Mesenchymal stem cell (in vitro differentiated cells and primary cell): Measurements from ENCODE around the gene SASH3.

Source experiments
- DNase-seq: peaks from one replicate; pipeline ENCODE4 v3.0.0-alpha.2; 2013
- H2AFZ ChIP-seq: one replicate; pipeline ENCODE4 v1.6.1; 2013; ENCODE audit warnings: low read depth, mild to moderate bottlenecking, control low read depth, inconsistent platforms, low read length, moderate library complexity
- H2AK5ac ChIP-seq: 2 replicates; pipeline ENCODE4 v1.6.1; 2013; ENCODE audit warnings: low read length, moderate library complexity, mild to moderate bottlenecking, inconsistent platforms; ENCODE audit not compliant: severe bottlenecking
- H2BK120ac ChIP-seq: one replicate; pipeline ENCODE4 v1.6.1; 2013; ENCODE audit warnings: low read depth, mild to moderate bottlenecking, inconsistent platforms, low read length, moderate library complexity
- H2BK12ac ChIP-seq, 2 experiments: one replicate each; pipeline ENCODE4 v1.6.1; 2013; ENCODE audit warnings: inconsistent platforms in 2 of 2, low read length in 2 of 2, mild to moderate bottlenecking in 2 of 2, moderate library complexity in 2 of 2, control low read depth in 1 of 2
- H2BK15ac ChIP-seq: one replicate; pipeline ENCODE4 v1.6.1; 2013; ENCODE audit warnings: mild to moderate bottlenecking, low read depth, inconsistent platforms; ENCODE audit not compliant: poor library complexity, severe bottlenecking
- H2BK5ac ChIP-seq: 2 replicates; pipeline ENCODE4 v1.6.1; 2013; ENCODE audit warnings: low read depth, mild to moderate bottlenecking, low read length, control low read depth, inconsistent platforms; ENCODE audit not compliant: poor library complexity, severe bottlenecking
- H3K14ac ChIP-seq, 2 experiments: one replicate each; pipeline ENCODE4 v1.6.1; 2013; ENCODE audit warnings: inconsistent platforms in 2 of 2, low read length in 2 of 2, control low read depth in 1 of 2, mild to moderate bottlenecking in 1 of 2, moderate library complexity in 1 of 2
- H3K18ac ChIP-seq, 2 experiments: one replicate each; pipeline ENCODE4 v1.6.1; 2013; ENCODE audit warnings: inconsistent platforms in 2 of 2, low read length in 2 of 2, control low read depth in 1 of 2, low read depth in 1 of 2, mild to moderate bottlenecking in 1 of 2
- H3K23ac ChIP-seq, 2 experiments: one replicate each; pipeline ENCODE4 v1.6.1; 2013; ENCODE audit warnings: inconsistent platforms in 2 of 2, low read length in 2 of 2, mild to moderate bottlenecking in 2 of 2, moderate library complexity in 2 of 2, control low read depth in 1 of 2
- H3K27ac ChIP-seq: 2 replicates; pipeline ENCODE4 v1.5.1; 2013; ENCODE audit warnings: mild to moderate bottlenecking, moderate library complexity, low read length, control low read depth, inconsistent platforms; ENCODE audit not compliant: poor library complexity, severe bottlenecking
- H3K27me3 ChIP-seq, 2 experiments: 2 replicates each; pipeline versions ENCODE4 v1.6.1 to v1.7.0; 2013; ENCODE audit warnings: low read length in 2 of 2, mild to moderate bottlenecking in 2 of 2, moderate library complexity in 2 of 2, control low read depth in 1 of 2, inconsistent platforms in 1 of 2; ENCODE audit not compliant: control insufficient read depth in 1 of 2, insufficient read depth in 1 of 2
- H3K36me3 ChIP-seq, 2 experiments: 2 replicates each; pipeline versions ENCODE4 v1.6.1 to v1.7.0; 2013; ENCODE audit warnings: low read length in 2 of 2, control low read depth in 1 of 2, inconsistent platforms in 1 of 2, low read depth in 1 of 2, mild to moderate bottlenecking in 1 of 2; ENCODE audit not compliant: insufficient read depth in 2 of 2, control insufficient read depth in 1 of 2
- H3K4ac ChIP-seq, 2 experiments: one replicate each; pipeline ENCODE4 v1.6.1; 2013; ENCODE audit warnings: inconsistent platforms in 2 of 2, low read length in 2 of 2, mild to moderate bottlenecking in 2 of 2, moderate library complexity in 2 of 2, control low read depth in 1 of 2, low read depth in 1 of 2
- H3K4me1 ChIP-seq: 2 replicates; pipeline ENCODE4 v1.6.1; 2013; ENCODE audit warnings: low read depth, low read length, control low read depth; ENCODE audit not compliant: control insufficient read depth, insufficient read depth
- H3K4me2 ChIP-seq: 2 replicates; pipeline ENCODE4 v1.6.1; 2013; ENCODE audit warnings: low read length, mild to moderate bottlenecking, inconsistent platforms; ENCODE audit not compliant: poor library complexity, severe bottlenecking
- H3K4me3 ChIP-seq, 2 experiments: 2 replicates each; pipeline versions ENCODE4 v1.5.1 to v1.7.0; 2013; ENCODE audit warnings: low read length in 2 of 2, mild to moderate bottlenecking in 2 of 2, control low read depth in 1 of 2, low read depth in 1 of 2; ENCODE audit not compliant: insufficient read depth in 1 of 2
- H3K79me1 ChIP-seq: replicated peaks from 2 replicates; pipeline ENCODE4 v1.6.1; 2013; ENCODE audit warnings: mild to moderate bottlenecking, control low read depth, low read length, inconsistent platforms; ENCODE audit not compliant: poor library complexity, severe bottlenecking
- H3K9ac ChIP-seq: 2 replicates; pipeline ENCODE4 v1.7.0; 2013; ENCODE audit warnings: mild to moderate bottlenecking, low read length, moderate library complexity
- H3K9me3 ChIP-seq: 2 replicates; pipeline ENCODE4 v1.7.0; 2013; ENCODE audit warnings: mild to moderate bottlenecking, low read length; ENCODE audit not compliant: control insufficient read depth
- H4K8ac ChIP-seq: one replicate; pipeline ENCODE4 v1.6.1; 2013; ENCODE audit warnings: inconsistent platforms, mild to moderate bottlenecking, low read length, moderate library complexity
- H4K91ac ChIP-seq: one replicate; pipeline ENCODE4 v1.6.1; 2013; ENCODE audit warnings: mild to moderate bottlenecking, low read length, inconsistent platforms
- WGBS: methylation state at CpG from one replicate; pipeline ENCODE4 v1.1.7; 2013; ENCODE audit warnings: mixed read lengths; 5-methylcytosine and 5-hydroxymethylcytosine counted together

Gene SASH3

GRCh38 chrX:129771266-129771995 lies 8.3 kb upstream of the SASH3 start:
- H3K4ac ChIP-seq, result no peak overlapping the region
- no peak overlapping the region for H3K4me3 ChIP-seq
- H4K91ac ChIP-seq, result no peak overlapping the region
- peaks cover 0 to 33% of the 10 kb centered on the region in 2 experiments for H3K27me3 ChIP-seq
- H3K9ac ChIP-seq, result no peak overlapping the region
- no peak overlapping the region for H3K4me2 ChIP-seq
- H3K14ac ChIP-seq, result no peak overlapping the region
- H3K18ac ChIP-seq, result no peak overlapping the region
- H2BK15ac ChIP-seq, result no peak overlapping the region
- H3K4me1 ChIP-seq, result no peaks in the 10 kb centered on the region
- no peak overlapping the region for H2AK5ac ChIP-seq
- no peak overlapping the region for H2BK5ac ChIP-seq
- no peaks in the 10 kb centered on the region for H3K9me3 ChIP-seq
- 86% methylated on average over 12 of the region's 14 CpGs for WGBS
- no peaks in the 10 kb centered on the region for H3K36me3 ChIP-seq
- DNase-seq, result no peak
- H2BK120ac ChIP-seq, result no peak overlapping the region
- no peak overlapping the region for H2AFZ ChIP-seq
- no peak overlapping the region for H3K23ac ChIP-seq
- no peak overlapping the region for H2BK12ac ChIP-seq
- H3K27ac ChIP-seq, result no peak overlapping the region
- H4K8ac ChIP-seq, result no peak overlapping the region
- no peaks in the 10 kb centered on the region for H3K79me1 ChIP-seq

- no peak overlapping the region for H2BK12ac ChIP-seq
- 78% methylated on average over 13 of the region's 14 CpGs for WGBS
- H3K27ac ChIP-seq, result no peak overlapping the region
- H2BK15ac ChIP-seq, result no peak overlapping the region
- no peak overlapping the region for H3K4me2 ChIP-seq
- no peak overlapping the region for H3K18ac ChIP-seq
- H3K9me3 ChIP-seq, result no peaks in the 10 kb centered on the region
- no peak overlapping the region for H3K9ac ChIP-seq
- peaks cover 0 to 39% of the 10 kb centered on the region in 2 experiments for H3K27me3 ChIP-seq
- no peak overlapping the region for H2BK5ac ChIP-seq
- H2BK120ac ChIP-seq, result no peak overlapping the region
- no peak overlapping the region for H2AFZ ChIP-seq
- no peak overlapping the region for H3K4ac ChIP-seq
- no peaks in the 10 kb centered on the region for H3K79me1 ChIP-seq
- no peak overlapping the region for H3K14ac ChIP-seq
- no peak for DNase-seq
- H3K4me1 ChIP-seq, result no peaks in the 10 kb centered on the region
- H3K23ac ChIP-seq, result no peak overlapping the region
- no peak overlapping the region for H4K8ac ChIP-seq
- H3K4me3 ChIP-seq, result no peak overlapping the region
- no peaks in the 10 kb centered on the region for H3K36me3 ChIP-seq
- no peak overlapping the region for H4K91ac ChIP-seq
- no peak overlapping the region for H2AK5ac ChIP-seq
Measured at GRCh38 chrX:129772796-129773431, 6.8 kb upstream of the SASH3 start.

GRCh38 chrX:129773649-129774458 lies 5.9 kb upstream of the SASH3 start:
- Histone ChIP-seq H3K23ac (no peak overlapping the region), H3K18ac (no peak overlapping the region), H3K9ac (no peak overlapping the region), H4K91ac (no peak overlapping the region), H3K79me1 (no peaks in the 10 kb centered on the region), H3K4me2 (no peak overlapping the region), H3K4me1 (no peaks in the 10 kb centered on the region), H2AFZ (no peak overlapping the region), H2BK5ac (no peak overlapping the region), H3K4me3 (no peak overlapping the region), H2AK5ac (no peak overlapping the region), H4K8ac (no peak overlapping the region), H3K27ac (no peak overlapping the region), H3K14ac (no peak overlapping the region), H3K36me3 (no peaks in the 10 kb centered on the region), H3K4ac (no peak overlapping the region), H2BK12ac (no peak overlapping the region), H3K9me3 (no peaks in the 10 kb centered on the region), H3K27me3 (peaks cover 0 to 36% of the 10 kb centered on the region in 2 experiments), H2BK15ac (no peak overlapping the region), H2BK120ac (no peak overlapping the region)
- WGBS, result 90% methylated on average over 2 of the region's 4 CpGs
- no peak for DNase-seq
